Measurements from ENCODE around the gene NTN5. TPM values are rescaled to one million over a fixed set of nuclear protein-coding genes. Genes with fewer than 3 reads are reported as not detected.

NTN5 gene
- total and polyA plus RNA-seq, 10 of the 15 experiments (the other 5 are each of a cell fraction or from before 2014, with no cell fraction given), result 0.07 to 0.22 TPM; not detected in 8

GRCh38 chr19:48685583-48685982 lies 12.8 kb upstream of the NTN5 start:
- SMC1A ChIA-PET (ENCODE audit: uncharacterized antibody, unreplicated experiment), result no interaction called here
- Histone ChIP-seq H4K20me1 (ENCODE audit: control insufficient read depth, insufficient read depth) (no peaks in the 10 kb centered on the region), H3K4me3 (no peak overlapping the region), H3K4me2 (ENCODE audit: control insufficient read depth, insufficient read depth) (no peak overlapping the region), H3K9ac (ENCODE audit: control insufficient read depth, insufficient read depth, low read length) (no peak overlapping the region), H3K79me2 (ENCODE audit: control insufficient read depth, insufficient read depth, low read length) (no peaks in the 10 kb centered on the region), H3K9me3 (replicated peaks; ENCODE audit: control insufficient read depth, insufficient read depth, low read length) (no peaks in the 10 kb centered on the region), H3K27me3 (replicated peaks in 1 of 2; ENCODE audit: control insufficient read depth in 2 of 2, insufficient read depth in 2 of 2, low read length in 1 of 2) (no peaks in the 10 kb centered on the region; a peak in 1 of 4 replicates), H2AFZ (ENCODE audit: control insufficient read depth, low read depth, low read length) (no peak overlapping the region), H3K36me3 (ENCODE audit: control insufficient read depth in 2 of 2, insufficient read depth in 2 of 2, low read length in 1 of 2) (no peaks in the 10 kb centered on the region), H3K4me1 (ENCODE audit: control insufficient read depth, insufficient read depth, low read length) (peaks cover 3% of the 10 kb centered on the region; the same call in 1 of the 2 replicates), H3K27ac (ENCODE audit: control insufficient read depth, insufficient read depth) (no peak overlapping the region)
- RAD21 ChIA-PET (ENCODE audit: unreplicated experiment), result no interaction called here
- DNase-seq (ENCODE audit: low read depth, low spot score) (no peak), FAIRE-seq (no peak), ATAC-seq (no peak)
- intact Hi-C loops (cut with micrococcal nuclease; ENCODE audit: unreplicated experiment), result no loop called here
- in situ Hi-C loops (cut with MboI), result no loop called here
- no peak for TF ChIP-seq NR2C1 (IDR thresholded peaks at IDR 0.05)
- TF ChIP-seq LARP7 (IDR thresholded peaks at IDR 0.05), result no peak
- TF ChIP-seq ETV6 (conservative IDR thresholded peaks at IDR 0.05 in 1 of 2, IDR thresholded peaks at IDR 0.05 in 1 of 2; ENCODE audit: borderline replicate concordance in 1 of 2, low read depth in 1 of 2), result no peak
- TF ChIP-seq ZNF622 (IDR thresholded peaks at IDR 0.05), result no peak
- TF ChIP-seq NFYA (IDR thresholded peaks at IDR 0.05; ENCODE audit: borderline replicate concordance, low read depth, low read length), result no peak
- POLR2A ChIA-PET, result no interaction called here
- 38% methylated on average over 9 of the region's 9 CpGs for WGBS (ENCODE audit: insufficient coverage, insufficient replicate concordance, low lambda C conversion rate, missing lambda C conversion rate)
- BruUV-seq (replicated peaks), result no TSS peak
- CTCF ChIA-PET, result no interaction called here

- WGBS (ENCODE audit: insufficient coverage, insufficient replicate concordance, low lambda C conversion rate, missing lambda C conversion rate), result 73% methylated on average over 11 of the region's 11 CpGs
- Histone ChIP-seq H2AFZ (ENCODE audit: control insufficient read depth, low read depth, low read length) (no peak overlapping the region; the same call in 1 of the 2 replicates), H3K4me2 (ENCODE audit: control insufficient read depth, insufficient read depth) (no peak overlapping the region), H3K4me1 (ENCODE audit: control insufficient read depth, insufficient read depth, low read length) (peaks cover 3% of the 10 kb centered on the region; the same call in 1 of the 2 replicates), H3K9me3 (replicated peaks; ENCODE audit: control insufficient read depth, insufficient read depth, low read length) (no peaks in the 10 kb centered on the region), H3K36me3 (ENCODE audit: control insufficient read depth in 2 of 2, insufficient read depth in 2 of 2, low read length in 1 of 2) (no peaks in the 10 kb centered on the region), H4K20me1 (ENCODE audit: control insufficient read depth, insufficient read depth) (no peaks in the 10 kb centered on the region), H3K9ac (ENCODE audit: control insufficient read depth, insufficient read depth, low read length) (no peak overlapping the region), H3K27ac (ENCODE audit: control insufficient read depth, insufficient read depth) (no peak overlapping the region), H3K27me3 (replicated peaks in 1 of 2; ENCODE audit: control insufficient read depth in 2 of 2, insufficient read depth in 2 of 2, low read length in 1 of 2) (no peaks in the 10 kb centered on the region; a peak in 1 of 4 replicates), H3K79me2 (ENCODE audit: control insufficient read depth, insufficient read depth, low read length) (no peaks in the 10 kb centered on the region), H3K4me3 (no peak overlapping the region)
- DNase-seq (ENCODE audit: low read depth, low spot score) (no peak), FAIRE-seq (no peak), ATAC-seq (no peak)
- no peak for TF ChIP-seq STAT1 (conservative IDR thresholded peaks at IDR 0.05)
- TF ChIP-seq SPI1 (IDR thresholded peaks at IDR 0.05; ENCODE audit: borderline replicate concordance, insufficient read depth, low read depth, low read length), result peak; percentile 12; the same call in 1 of the 2 replicates
- TF ChIP-seq BHLHE40 (IDR thresholded peaks at IDR 0.05; ENCODE audit: borderline replicate concordance in 1 of 2, low read depth in 2 of 2, low read length in 1 of 2), result 0 out of 4 replicates have a peak, but pooled peaks of 1 of the 2 experiments have one; percentile 26
- TF ChIP-seq NRF1 (conservative IDR thresholded peaks at IDR 0.05; ENCODE audit: low read depth, low read length), result 0 out of 2 replicates have a peak, but pooled peaks have one; percentile 2
- ChIA-PET CTCF (interaction anchor here (0.8 kb wide), 1 partner anchor 37 kb away, joined by 3 read pairs; the partner anchor contains the start of gene CA11), RAD21 (ENCODE audit: unreplicated experiment) (no interaction called here), POLR2A (interaction anchor here (0.6 kb wide), 1 partner anchor 444 kb away, joined by 4 read pairs; no protein-coding TSS in a partner anchor), SMC1A (ENCODE audit: uncharacterized antibody, unreplicated experiment) (no interaction called here)
- BruUV-seq (replicated peaks), result no TSS peak
- in situ Hi-C loops (cut with MboI), result no loop called here
- intact Hi-C loops (cut with micrococcal nuclease; ENCODE audit: unreplicated experiment), result no loop called here
Observed at GRCh38 chr19:48683349-48683748, 10.5 kb upstream of the NTN5 start.

Measured in GM12878 (cell line).